Cardiac fibroblast (primary cell): Measurements from ENCODE around the gene TP73.

ENCODE experiments used
- DNase-seq, 2 donors: peaks; one replicate each; pipeline versions ENCODE4 v3.0.0 to v3.0.0-alpha.2; 2010; ENCODE audit warnings: low read depth in 2 of 2
- H3K4me3 ChIP-seq, 2 donors: replicated peaks in 1 of 2; 1 replicate in 1 of 2; 2 replicates in 1 of 2; pipeline ENCODE4 v1.5.1; 2011; ENCODE audit warnings: low read depth in 2 of 2, low read length in 2 of 2, mild to moderate bottlenecking in 2 of 2, moderate library complexity in 1 of 2
- CTCF ChIP-seq: IDR thresholded peaks from one replicate; pipeline ENCODE4 v1.5.1; 2011; ENCODE audit warnings: low read depth, mild to moderate bottlenecking, low read length, inconsistent platforms

TP73 gene

GRCh38 chr1:3732434-3733093, 80.2 kb downstream of the TP73 start:
- DNase-seq = no peak
- no peak for TF ChIP-seq CTCF
- no peak overlapping the region for H3K4me3 ChIP-seq

- no peak for TF ChIP-seq CTCF
- H3K4me3 ChIP-seq = no peak overlapping the region
- no peak for DNase-seq
These were observed 81.0 kb downstream of the TP73 start for GRCh38 chr1:3733094-3733882.

GRCh38 chr1:3733883-3734589, 81.7 kb downstream of the TP73 start:
- TF ChIP-seq CTCF = no peak
- H3K4me3 ChIP-seq = no peak overlapping the region
- DNase-seq = no peak

- no peak for TF ChIP-seq CTCF
- H3K4me3 ChIP-seq = no peak overlapping the region
- no peak for DNase-seq
These were observed 82.3 kb downstream of the TP73 start for GRCh38 chr1:3734602-3735001.

- no peak overlapping the region for H3K4me3 ChIP-seq
- no peak for TF ChIP-seq CTCF
- no peak for DNase-seq
These were observed 82.8 kb downstream of the TP73 start for GRCh38 chr1:3735027-3735681.

GRCh38 chr1:3735688-3736087, 83.4 kb downstream of the TP73 start:
- no peak overlapping the region for H3K4me3 ChIP-seq
- TF ChIP-seq CTCF = no peak
- DNase-seq = no peak
